Stimulated activated CD4-positive, alpha-beta T cell treated with anti-CD3 and anti-CD28 coated beads, TNF-alpha, amount 100 ng/mL, for 4 hours (primary cell): ENCODE results near the gene ANKLE1.
A peak's percentile ranks its signal among the peaks of the same experiment; 100 is the strongest.

ENCODE experiments used
- DNase-seq, 3 experiments: peaks; one replicate each; pipeline ENCODE4 v3.0.0-alpha.2; 2020; ENCODE audit warnings: low read depth in 3 of 3

Gene ANKLE1

DNA sequence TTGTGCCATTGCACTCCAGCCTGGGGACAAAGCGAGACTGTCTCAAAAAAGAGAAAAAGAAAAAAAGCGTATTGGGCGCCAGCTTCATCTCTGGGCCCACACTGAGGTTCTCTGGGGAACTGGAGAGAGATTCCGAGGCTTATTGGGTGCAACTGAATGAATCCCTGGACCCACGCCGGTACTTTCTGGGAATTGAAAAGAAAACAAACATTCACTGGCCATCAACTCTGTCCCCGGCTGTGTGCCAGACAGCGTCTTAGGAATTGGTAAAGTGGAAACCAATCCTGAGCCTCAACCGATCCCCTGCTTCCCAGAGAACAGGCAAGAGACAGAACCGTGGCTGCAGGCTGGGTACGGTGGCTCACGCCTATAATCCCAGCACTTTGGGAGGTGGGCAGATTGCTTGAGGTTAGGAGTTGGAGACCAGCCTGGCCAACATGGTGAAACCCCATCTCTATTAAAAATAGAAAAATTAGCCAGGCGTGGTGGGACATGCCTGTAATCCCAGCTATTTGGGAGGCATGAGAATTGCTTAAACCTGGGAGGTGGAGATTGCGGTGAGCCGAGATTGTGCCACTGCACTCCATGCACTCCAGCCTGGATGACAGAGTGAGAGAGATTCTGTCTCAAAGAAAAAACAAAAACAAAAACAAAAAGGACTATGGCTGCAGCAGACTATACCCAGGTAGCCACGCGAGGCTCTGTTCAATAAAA, 44.3 kb downstream of the ANKLE1 start:
- no peak for DNase-seq

DNA sequence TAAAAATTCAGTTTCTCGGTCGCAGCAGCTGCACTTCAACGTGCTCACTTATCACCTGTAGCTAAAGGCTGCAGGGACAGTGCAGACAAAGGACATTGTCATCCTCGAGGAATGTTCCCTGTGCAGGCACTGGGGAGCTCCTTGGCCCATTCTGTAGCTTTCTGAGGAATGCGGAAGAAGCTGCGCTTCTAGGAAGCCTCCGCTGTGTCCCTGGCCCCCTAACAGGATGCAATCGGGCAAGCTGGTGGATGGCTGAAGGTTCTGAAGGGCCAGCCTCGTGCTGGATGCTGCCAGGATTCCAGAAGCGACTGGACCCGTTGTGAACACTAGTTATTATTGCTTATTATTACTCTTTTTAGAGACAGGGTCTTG, 44.9 kb downstream of the ANKLE1 start:
- DNase-seq: no peak

DNA sequence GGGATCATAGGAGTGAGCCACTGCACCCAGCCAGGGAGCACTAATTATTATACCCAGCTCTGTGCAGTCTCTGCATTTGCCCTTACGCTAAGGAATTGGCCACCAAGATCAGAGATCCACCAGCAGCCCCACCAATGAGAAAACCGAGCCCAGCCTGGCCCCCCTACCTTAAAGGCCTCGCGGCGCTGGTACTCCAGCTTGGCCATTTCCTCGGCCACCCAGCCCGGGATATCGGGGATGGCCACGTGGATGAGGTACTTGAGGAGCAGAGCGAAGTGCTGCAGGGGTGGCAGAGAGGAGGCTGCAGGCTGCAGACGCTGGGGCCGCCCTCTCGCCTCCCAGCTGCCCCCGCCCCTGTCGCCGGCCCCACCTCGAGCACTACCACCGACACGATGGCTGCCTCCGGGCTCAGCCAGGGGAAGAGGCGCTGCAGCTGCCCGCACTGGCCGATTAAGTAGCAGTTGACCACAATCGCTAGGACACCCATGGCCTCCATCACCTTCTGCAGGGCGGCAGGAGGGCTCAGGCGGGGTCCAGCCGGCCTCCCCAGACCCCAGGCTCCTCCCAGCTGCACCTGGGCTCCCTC, 45.5 kb downstream of the ANKLE1 start:
- no peak for DNase-seq

DNA sequence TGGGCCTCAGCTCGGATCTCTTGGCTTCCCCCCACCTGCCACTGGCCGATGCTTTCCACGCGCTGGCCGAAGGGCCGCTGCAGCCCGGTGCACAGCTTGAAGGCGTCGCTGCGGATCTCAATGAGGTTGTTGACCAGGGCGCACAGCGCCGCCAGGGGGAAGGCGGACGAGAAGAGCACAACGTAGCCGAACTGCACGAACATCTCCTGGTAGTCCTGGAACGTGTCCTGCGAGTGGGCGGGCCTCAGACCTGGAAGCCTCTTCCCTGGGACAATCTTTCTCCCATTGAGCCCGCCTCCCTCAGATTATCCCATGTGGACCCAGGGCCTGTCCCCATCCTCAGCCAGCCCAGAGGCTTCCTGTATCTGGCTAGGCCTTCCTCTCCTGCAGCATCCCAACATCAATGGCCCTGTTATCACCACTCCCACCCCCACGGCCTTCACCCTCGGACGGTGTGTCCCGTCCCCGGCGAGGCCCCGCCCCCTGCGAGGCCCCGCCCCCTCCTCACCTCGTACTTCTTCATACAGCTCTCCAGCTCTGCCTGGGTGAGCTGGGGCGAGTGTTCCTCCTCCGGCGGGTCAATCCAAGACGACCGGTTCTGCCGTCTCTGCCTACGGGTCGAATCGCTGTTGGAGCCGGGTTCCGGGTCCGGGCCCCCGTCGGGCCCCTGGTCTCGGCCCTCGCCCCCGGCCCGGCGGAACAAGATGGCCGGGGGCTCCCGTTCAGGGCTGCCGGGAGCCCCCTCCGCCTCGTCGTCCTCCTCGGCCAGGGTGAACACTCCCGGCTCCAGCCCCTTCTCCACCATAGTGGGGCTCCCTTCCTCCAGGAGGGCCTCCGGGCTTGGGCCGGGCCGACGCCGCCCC, 46.2 kb downstream of the ANKLE1 start:
- DNase-seq: peak in 1 of 3 experiments; percentile 46

DNA sequence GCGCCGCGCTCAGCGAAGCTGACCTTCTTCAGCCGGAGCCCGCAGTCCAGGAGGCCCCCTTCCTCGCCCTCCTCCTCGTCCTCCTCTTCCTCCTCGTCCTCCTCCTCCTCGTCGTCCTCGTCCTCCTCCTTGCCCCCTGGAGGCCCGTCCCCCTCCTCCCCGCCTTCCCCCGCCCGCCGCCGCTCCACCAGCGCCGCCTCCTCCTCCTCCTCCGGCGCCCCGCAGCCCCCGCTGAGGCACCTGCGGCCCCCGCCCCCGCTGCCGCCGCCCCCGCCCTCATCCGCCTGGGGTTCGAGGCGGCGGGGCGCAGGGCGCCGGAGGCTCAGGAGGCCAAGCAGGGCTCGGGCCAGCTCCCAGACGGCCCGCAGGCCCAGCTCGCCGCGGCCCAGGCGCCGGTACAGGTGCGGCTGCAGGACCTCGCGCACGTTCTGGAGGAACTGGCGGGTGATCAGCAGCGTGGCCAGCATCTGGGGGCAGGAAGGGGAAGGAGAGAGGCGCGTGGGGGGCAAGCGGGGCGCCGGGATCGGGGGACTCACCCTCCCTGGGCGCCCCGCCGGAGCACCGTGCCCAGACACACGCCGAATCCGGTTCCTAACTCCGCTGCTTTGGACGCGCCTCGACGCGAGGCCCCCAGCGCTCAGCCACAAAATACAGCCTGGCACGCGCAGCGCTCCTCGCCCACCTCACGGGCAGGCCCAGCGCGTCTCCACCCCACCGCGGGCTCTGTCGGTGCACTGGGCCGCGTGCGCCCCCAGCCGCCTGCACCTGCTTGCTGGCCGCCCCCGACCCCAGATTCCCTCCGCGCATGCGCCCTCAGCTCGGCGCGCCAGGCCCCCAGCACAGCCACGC, 47.0 kb downstream of the ANKLE1 start:
- DNase-seq: peak in 1 of 3 experiments; percentile 38

DNA sequence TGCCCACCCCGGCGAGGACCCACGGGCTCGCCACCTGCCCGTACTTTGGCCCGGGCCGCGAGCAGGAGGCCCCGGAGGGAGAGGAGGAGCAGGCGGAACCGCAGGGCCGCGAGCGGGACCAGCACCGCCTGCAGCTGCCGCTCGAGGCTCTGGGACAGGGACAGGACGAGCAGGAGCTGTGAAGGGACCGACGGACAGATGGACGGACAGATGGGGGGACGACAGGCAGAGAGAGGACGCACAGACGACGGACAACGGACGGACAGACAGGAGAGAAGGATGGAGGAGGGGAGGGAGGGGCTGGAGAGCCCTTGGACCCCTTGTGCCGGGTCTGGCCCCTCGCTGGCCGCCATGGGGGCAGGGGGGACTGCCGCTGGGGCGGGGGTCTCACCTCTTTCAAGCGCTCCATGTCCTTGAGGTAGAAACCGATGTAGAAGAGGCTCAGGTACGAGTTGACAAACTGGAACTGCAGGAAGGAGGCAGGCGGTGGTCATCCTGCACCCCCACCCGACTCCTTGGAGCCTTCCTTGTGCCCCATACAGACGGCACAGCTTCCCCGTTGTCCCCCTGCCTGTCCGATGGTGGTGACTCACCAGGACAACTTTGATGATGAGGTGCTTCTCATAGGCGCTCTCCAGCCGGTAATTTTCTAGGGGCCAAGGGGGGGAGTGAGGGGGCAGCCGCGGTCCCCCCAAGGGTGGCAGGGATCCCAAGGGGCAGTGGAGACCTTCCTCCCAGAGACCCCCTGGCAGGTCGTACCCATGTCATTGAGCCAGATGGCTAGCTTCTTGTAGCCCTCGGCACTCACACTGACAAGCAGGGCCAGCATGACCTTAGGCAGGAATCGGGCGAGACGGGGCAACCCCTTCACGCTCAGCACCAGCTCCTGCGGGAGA, 47.9 kb downstream of the ANKLE1 start:
- no peak for DNase-seq

DNA sequence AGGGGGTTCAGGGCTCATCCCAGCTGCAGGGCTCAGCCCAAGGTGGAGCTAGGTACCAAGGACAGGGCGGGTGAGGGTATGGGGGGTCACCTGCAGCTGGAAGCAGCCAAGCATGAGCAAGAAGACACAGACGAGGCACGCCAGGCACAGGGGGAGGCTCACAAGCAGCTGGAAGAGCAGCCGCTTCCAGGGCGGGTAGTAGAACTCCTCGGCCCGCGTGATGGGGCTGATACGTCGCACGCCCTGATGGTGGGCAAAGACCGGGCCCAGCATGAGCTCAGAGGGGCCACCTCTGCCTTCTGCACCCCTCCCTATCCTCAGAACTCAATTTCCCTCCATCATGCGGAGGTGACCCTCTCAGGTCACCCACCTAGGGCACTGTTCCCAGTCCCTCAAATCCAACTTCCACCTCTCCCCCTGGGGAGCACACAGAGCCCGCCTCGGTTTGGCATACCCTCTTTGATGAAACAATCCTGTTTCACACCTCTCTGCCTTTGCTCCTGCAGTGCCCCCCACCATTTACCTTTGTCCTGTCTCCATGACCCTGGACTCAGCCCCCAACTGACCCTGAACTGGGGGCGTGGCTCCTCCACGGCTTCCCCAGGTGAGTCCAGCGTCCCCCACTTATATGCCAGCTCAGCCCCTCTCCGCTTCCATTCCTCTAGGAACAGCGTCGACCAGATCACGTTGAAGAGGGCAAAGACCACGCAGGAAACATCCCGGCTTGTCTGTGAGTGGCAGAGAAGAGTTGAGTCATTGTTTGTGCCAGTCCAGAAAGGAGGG, 48.8 kb downstream of the ANKLE1 start:
- DNase-seq: no peak

DNA sequence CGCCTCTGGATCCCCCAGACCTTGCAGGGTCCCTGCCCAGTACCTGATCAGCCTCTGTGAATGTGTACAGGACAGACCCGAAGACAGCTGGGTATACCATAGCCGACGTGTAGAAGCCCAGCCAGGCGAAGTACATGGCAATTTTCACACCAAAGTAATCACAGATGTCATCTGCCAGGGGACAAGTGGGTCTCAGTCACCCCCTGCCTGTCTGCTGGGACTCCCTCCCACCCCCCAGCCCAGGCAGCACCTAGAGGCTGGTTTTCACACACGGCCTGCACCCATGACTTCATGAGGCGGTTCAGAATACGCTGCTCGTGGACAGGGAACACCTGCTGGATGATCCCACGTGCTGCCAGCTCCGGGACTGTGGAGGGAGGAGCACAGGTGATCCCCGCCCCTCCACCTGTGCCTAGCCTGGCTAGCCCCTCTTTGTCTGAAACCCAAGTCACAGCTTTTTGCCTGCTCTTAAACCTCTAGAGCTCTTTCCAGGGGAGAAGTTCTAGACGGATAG, 49.4 kb downstream of the ANKLE1 start:
- DNase-seq: no peak

DNA sequence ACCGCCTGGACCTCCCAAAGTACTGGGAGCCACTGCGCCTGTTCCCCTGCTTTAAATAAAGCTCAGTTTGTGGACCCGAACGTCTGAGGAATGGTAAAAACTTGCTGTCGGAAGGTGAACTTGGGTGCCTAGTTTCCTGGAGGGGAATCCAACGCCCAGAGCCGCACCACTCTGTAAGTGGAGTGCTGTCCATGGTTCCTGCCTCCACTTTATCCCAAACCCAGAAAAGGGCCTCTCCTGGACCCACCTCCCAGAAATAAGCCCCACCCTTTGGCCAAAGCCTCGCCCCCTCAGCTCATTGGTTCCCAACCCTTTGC, 50.6 kb downstream of the ANKLE1 start:
- DNase-seq: no peak

DNA sequence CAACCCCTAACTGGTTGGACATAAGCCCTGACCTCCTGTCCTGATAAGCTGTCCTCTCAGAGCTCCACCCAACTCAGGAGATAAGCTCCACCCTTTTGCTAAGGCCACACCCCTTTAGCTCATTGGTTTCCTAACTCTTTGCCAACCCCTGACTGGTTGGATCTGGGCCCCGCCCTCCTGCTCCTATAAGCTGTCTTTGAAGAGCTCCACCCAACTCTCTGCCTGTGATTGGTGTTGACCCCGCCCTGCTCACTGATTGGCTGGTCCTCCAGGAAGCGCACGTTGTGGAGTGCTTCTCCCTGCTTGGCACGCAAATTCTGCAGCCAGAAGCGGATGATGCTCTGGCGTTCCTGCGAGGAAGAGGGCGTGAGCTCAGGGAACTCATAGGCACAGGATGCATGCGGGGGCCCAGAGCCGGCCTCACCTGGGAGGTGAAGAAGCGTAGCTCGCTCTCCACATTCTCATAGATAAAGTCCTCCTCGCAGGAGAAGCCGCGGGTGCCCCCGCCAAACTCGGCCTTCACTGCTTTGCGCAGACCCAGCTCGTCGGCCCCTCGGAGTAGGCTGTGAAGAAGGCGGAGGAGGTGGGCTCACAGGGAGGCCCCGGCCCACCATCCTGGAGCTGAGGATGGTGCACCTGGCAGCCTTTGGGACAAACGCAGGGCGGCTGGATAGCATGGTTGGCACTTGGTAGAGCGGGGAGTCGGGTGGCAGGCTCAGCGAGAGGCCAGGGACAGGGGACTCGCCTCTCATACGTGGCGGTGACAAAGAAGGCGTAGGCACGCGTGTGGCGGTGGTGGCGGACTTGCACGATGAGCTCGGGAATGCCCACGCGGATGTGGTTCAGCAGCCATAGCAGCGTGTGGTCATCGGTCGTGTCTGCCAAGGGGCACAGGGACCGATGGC, 51.2 kb downstream of the ANKLE1 start:
- no peak for DNase-seq

DNA sequence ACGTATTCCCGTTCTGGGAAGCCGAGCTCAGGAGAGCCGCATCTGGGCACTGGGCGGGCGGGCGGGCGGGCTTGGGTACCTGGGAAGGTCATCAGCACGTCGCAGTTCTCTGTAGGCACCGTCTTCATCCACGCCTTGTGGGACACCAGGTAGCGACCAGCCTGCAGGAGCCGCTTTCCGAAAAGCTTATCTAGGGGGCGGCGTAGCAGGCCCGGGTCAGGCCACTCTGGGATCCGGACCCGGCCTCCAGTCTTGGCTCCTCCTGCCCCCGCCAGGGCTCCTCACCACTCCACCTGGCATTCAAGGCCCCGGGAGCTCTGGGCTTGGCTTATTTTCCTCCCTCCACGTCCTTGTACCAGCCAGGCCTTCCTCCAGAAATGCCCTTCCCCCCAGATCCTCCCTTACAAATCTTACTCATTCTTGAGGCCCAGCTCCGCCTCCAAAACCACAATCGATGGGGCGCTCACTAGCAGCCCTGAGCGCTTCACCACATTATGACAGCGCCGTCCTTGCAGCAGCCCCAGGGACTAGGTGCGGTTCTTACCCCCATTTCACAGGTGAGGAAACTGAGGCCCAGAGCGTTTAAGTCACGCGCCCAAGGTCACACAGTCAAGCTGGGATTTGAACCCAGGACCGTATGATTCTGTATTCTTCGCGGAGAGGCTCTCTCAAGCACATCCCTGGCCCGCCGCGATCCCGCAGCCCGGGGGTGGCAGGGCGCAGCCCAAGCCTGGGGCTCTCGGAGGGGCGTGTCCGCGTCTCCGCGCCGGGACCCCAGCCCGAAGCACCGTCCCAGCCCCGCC, 52.1 kb downstream of the ANKLE1 start:
- peak; percentile 45 to 62 (median 61) for DNase-seq

DNA sequence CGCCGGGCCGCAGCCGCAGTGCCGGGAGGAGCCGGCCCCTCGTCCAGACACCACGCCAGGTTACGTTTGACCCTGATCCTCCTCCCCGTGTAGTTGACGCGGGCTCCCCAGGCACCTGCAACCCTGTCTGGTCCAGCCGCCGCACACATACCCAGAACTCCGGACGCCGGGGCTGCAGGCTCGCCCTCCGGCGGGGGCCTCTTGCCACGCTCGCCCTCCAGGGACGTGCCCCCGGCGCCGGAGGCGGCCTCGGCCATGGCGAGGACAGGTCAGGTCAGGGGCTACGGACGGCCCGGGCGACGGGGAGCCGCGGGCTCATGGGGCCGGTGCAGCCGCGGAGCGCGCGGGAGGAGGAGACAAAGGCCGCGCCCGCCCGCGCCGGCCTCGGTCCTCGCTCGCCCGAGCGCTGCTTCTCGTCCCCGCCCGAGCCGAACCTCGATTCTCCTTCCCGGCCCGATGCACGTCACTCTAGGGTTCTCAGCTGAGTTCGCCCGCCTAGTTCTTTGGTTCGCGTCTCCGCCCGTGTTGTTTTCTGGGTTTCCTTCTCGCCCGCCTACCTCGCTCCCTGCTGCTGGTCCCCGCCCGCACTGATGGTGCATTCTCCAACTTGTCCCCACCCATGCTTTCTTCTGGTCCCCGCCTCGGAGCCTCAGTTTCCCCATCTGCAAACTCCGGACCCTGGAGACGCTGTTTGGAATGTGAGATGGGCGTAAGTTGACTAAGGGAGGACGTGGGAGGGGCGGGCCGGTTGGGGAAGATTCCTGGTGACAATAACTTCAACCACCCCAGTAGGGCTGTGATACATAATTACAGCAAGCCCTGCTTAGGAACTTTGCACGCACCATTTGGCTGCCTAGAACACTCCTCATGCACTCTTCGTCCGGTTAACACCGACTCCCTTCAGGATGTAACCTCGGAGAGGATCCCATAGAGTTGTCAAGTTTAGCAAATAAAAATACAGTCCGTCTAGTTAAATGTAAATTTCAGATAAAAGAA, 53.0 kb downstream of the ANKLE1 start, which contains the start of gene ANO8:
Gene ANO8 (minus strand): TSS at position 442 of the 996 bp plus-strand sequence. CDS start 185 bp downstream, at position 257.
- peak; percentile 90 to 96 (median 94) for DNase-seq

DNA sequence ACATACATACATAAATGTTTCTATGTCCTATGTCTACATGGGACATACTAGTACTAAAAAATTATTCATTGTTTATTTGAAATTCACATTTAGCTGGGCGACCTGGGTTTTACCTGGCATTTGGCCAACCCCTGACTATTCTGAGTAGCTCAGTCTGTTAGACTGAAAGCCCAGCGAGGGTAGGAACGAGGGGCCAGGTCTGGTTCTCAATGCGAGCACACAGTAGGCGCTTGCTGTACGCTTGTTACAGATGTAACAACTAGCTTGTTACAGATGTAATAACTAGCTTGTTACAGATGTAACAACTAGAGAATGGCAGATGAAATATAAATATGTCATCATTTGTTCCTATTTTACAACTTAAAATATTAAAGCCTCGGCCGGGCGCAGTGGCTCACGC, 53.9 kb downstream of the ANKLE1 start:
- no peak for DNase-seq
